Fibroblast of lung (primary cell): ENCODE data around the gene DHX32.
"Not testable (repeated sequence)": the region's sequence is repeated elsewhere in the genome, so short reads cannot be mapped to it uniquely, and the experiment has no call there.

ENCODE experiments used
- CTCF ChIP-seq, 2 donors: IDR thresholded peaks in 1 of 2; conservative IDR thresholded peaks in 1 of 2; 1 replicate in 1 of 2; 2 replicates in 1 of 2; pipeline ENCODE4 v1.5.1; 2011 to 2012; ENCODE audit warnings: low read length in 2 of 2, control low read depth in 1 of 2, inconsistent platforms in 1 of 2, low read depth in 1 of 2, mild to moderate bottlenecking in 1 of 2
- EZH2 ChIP-seq: IDR thresholded peaks from 2 replicates; pipeline ENCODE4 v1.5.1; 2012; ENCODE audit warnings: low read length, control low read depth, mild to moderate bottlenecking; ENCODE audit errors: missing control alignments

- TF ChIP-seq CTCF (conservative IDR thresholded peaks at IDR 0.05 in 1 of 2, IDR thresholded peaks at IDR 0.05 in 1 of 2; ENCODE audit: low read depth in 1 of 2, low read length in 2 of 2); EZH2: not testable (repeated sequence)
Measured at GRCh38 chr10:125897317-125897716, 16.2 kb upstream of the DHX32 start.
